Measurements from ENCODE around the gene MSL2.
A peak's percentile ranks its signal among the peaks of the same experiment; 100 is the strongest.
"Not testable (repeated sequence)": the region's sequence is repeated elsewhere in the genome, so short reads cannot be mapped to it uniquely, and the experiment has no call there.

MSL2 gene

GRCh38 chr3:136152963-136153362 lies 43.2 kb downstream of the MSL2 start:
- H3K4me3 ChIP-seq (ENCODE audit: low read length), result no peak overlapping the region
- DNase-seq (ENCODE audit: low read depth, low spot score), result no peak

- H3K4me3 ChIP-seq (ENCODE audit: low read length), result no peak overlapping the region
- no peak for DNase-seq (ENCODE audit: low read depth, low spot score)
These were observed 43.8 kb downstream of the MSL2 start for GRCh38 chr3:136152176-136152843.

GRCh38 chr3:136151219-136151618 lies 44.9 kb downstream of the MSL2 start:
- no peak overlapping the region for H3K4me3 ChIP-seq (ENCODE audit: low read length)
- no peak for DNase-seq (ENCODE audit: low read depth, low spot score)

- DNase-seq (ENCODE audit: low read depth, low spot score), result no peak
- H3K4me3 ChIP-seq (ENCODE audit: low read length), result no peak overlapping the region
These were observed 46.5 kb downstream of the MSL2 start for GRCh38 chr3:136149667-136150066.

- H3K4me3 ChIP-seq (ENCODE audit: low read length), result no peak overlapping the region
- DNase-seq (ENCODE audit: low read depth, low spot score), result no peak
These were observed 49.0 kb downstream of the MSL2 start for GRCh38 chr3:136146981-136147729.

- not testable (repeated sequence) for DNase-seq (ENCODE audit: low read depth, low spot score); H3K4me3 ChIP-seq (ENCODE audit: low read length)
These were observed 51.7 kb downstream of the MSL2 start for GRCh38 chr3:136144397-136144796.

GRCh38 chr3:136142592-136142991 lies 53.5 kb downstream of the MSL2 start:
- no peak overlapping the region for H3K4me3 ChIP-seq (ENCODE audit: low read length)
- no peak for DNase-seq (ENCODE audit: low read depth, low spot score)

GRCh38 chr3:136141891-136142290 lies 54.2 kb downstream of the MSL2 start:
- H3K4me3 ChIP-seq (ENCODE audit: low read length), result no peak overlapping the region
- DNase-seq (ENCODE audit: low read depth, low spot score), result no peak

- H3K4me3 ChIP-seq (ENCODE audit: low read length), result no peak overlapping the region
- DNase-seq (ENCODE audit: low read depth, low spot score), result no peak
These were observed 54.8 kb downstream of the MSL2 start for GRCh38 chr3:136141291-136141785.

GRCh38 chr3:136136454-136136853 lies 59.7 kb downstream of the MSL2 start:
- no peak overlapping the region for H3K4me3 ChIP-seq (ENCODE audit: low read length)
- DNase-seq (ENCODE audit: low read depth, low spot score), result no peak

- no peak overlapping the region for H3K4me3 ChIP-seq (ENCODE audit: low read length)
- peak; percentile 77 for DNase-seq (ENCODE audit: low read depth, low spot score)
These were observed 60.9 kb downstream of the MSL2 start for GRCh38 chr3:136135039-136135802.

- no peak overlapping the region for H3K4me3 ChIP-seq (ENCODE audit: low read length)
- no peak for DNase-seq (ENCODE audit: low read depth, low spot score)
These were observed 62.0 kb downstream of the MSL2 start for GRCh38 chr3:136134091-136134490.

- H3K4me3 ChIP-seq (ENCODE audit: low read length); DNase-seq (ENCODE audit: low read depth, low spot score): not testable (repeated sequence)
These were observed 64.5 kb downstream of the MSL2 start for GRCh38 chr3:136131647-136132046.

- no peak for DNase-seq (ENCODE audit: low read depth, low spot score)
- no peak overlapping the region for H3K4me3 ChIP-seq (ENCODE audit: low read length)
These were observed 74.1 kb downstream of the MSL2 start for GRCh38 chr3:136122006-136122405.

GRCh38 chr3:136120373-136121348 lies 75.5 kb downstream of the MSL2 start:
- H3K4me3 ChIP-seq (ENCODE audit: low read length), result no peak overlapping the region

GRCh38 chr3:136119783-136120182 lies 76.4 kb downstream of the MSL2 start:
- DNase-seq (ENCODE audit: low read depth, low spot score); H3K4me3 ChIP-seq (ENCODE audit: low read length): not testable (repeated sequence)

More at GRCh38 chr3:136120373-136121348, 75.5 kb downstream of the MSL2 start:
- DNase-seq (ENCODE audit: low read depth, low spot score), result no peak

GRCh38 chr3:136119332-136119731 lies 76.8 kb downstream of the MSL2 start:
- DNase-seq (ENCODE audit: low read depth, low spot score); H3K4me3 ChIP-seq (ENCODE audit: low read length): not testable (repeated sequence)

GRCh38 chr3:136114421-136114820 lies 81.7 kb downstream of the MSL2 start:
- H3K4me3 ChIP-seq (ENCODE audit: low read length), result no peak overlapping the region
- no peak for DNase-seq (ENCODE audit: low read depth, low spot score)

- H3K4me3 ChIP-seq (ENCODE audit: low read length), result no peak overlapping the region
- DNase-seq (ENCODE audit: low read depth, low spot score), result no peak
These were observed 85.7 kb downstream of the MSL2 start for GRCh38 chr3:136110481-136110880.
